Epithelial cell of esophagus (primary cell): ENCODE results near the gene CCNF.
A peak's percentile ranks its signal among the peaks of the same experiment; 100 is the strongest.

Source experiments
- DNase-seq: peaks from one replicate; pipeline ENCODE4 v3.0.0; 2010; ENCODE audit warnings: low read depth
- H3K4me3 ChIP-seq: 2 replicates; pipeline ENCODE4 v1.5.1; 2011; ENCODE audit warnings: mild to moderate bottlenecking, low read length, control low read depth
- CTCF ChIP-seq: IDR thresholded peaks from 2 replicates; pipeline ENCODE4 v1.5.1; 2011; ENCODE audit warnings: low read depth, mild to moderate bottlenecking, low read length, control low read depth, inconsistent platforms; ENCODE audit not compliant: insufficient read depth; ENCODE audit errors: missing control alignments

CCNF gene

GRCh38 chr16:2499890-2500429, 70.7 kb downstream of the CCNF start:
- no peak for TF ChIP-seq CTCF
- H3K4me3 ChIP-seq = no peak overlapping the region
- no peak for DNase-seq

GRCh38 chr16:2500430-2500917, 71.2 kb downstream of the CCNF start:
- no peak for DNase-seq
- no peak overlapping the region for H3K4me3 ChIP-seq
- no peak for TF ChIP-seq CTCF

GRCh38 chr16:2500918-2501750, 71.9 kb downstream of the CCNF start:
- DNase-seq = peak; percentile 76
- no peak overlapping the region for H3K4me3 ChIP-seq
- TF ChIP-seq CTCF = peak; percentile 90

GRCh38 chr16:2501946-2502895, 73.0 kb downstream of the CCNF start:
- H3K4me3 ChIP-seq = no peak overlapping the region
- DNase-seq = no peak
- TF ChIP-seq CTCF = no peak

- H3K4me3 ChIP-seq = no peak overlapping the region
- no peak for DNase-seq
- TF ChIP-seq CTCF = no peak
These were observed 76.4 kb downstream of the CCNF start for GRCh38 chr16:2505695-2506094.

GRCh38 chr16:2507052-2507659, 77.9 kb downstream of the CCNF start:
- no peak overlapping the region for H3K4me3 ChIP-seq
- DNase-seq = no peak
- TF ChIP-seq CTCF = no peak
